NCI-H146 treated with DMSO at 0.1 percent for 48 hours (cell line): ENCODE results near the gene NRXN2.

Experiments
- DNase-seq: peaks from one replicate; lab custom pipeline; 2025; ENCODE audit not compliant: unreplicated experiment; lab: John Stamatoyannopoulos, UW

Gene NRXN2

DNA sequence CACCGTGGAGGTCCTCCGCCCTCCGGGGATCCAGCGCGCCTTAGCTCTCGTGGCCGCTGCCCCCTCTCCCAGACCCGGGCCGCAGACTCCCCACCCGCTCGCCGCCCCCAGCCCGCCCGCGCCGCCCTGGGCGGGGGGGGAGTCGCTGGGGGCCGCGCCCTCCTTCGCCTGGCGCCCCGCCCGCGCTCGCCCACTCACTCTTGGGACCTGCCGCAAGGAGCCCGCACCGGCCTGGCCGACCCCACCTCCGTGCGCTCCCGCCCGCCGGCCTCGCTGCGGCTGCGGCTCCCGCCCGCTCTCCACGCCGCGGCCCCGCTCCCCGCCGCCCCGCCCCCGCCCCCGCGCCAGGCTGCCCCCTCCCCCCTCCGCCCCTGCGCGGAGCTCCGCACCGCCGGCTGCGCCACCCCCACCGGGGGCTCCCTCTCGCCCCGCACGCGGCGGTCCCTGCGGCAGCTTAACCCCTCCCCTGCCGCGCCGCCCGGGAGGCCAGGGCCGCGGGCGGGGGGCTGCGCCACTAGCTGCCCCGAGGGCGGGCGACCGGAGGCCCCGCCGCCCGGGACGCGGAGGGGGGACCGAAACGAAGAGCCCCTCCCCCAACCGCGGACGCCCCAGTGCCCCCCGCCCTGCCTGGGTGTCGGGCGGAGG, 21.7 kb upstream of the NRXN2 start:
- DNase-seq = no peak

DNA sequence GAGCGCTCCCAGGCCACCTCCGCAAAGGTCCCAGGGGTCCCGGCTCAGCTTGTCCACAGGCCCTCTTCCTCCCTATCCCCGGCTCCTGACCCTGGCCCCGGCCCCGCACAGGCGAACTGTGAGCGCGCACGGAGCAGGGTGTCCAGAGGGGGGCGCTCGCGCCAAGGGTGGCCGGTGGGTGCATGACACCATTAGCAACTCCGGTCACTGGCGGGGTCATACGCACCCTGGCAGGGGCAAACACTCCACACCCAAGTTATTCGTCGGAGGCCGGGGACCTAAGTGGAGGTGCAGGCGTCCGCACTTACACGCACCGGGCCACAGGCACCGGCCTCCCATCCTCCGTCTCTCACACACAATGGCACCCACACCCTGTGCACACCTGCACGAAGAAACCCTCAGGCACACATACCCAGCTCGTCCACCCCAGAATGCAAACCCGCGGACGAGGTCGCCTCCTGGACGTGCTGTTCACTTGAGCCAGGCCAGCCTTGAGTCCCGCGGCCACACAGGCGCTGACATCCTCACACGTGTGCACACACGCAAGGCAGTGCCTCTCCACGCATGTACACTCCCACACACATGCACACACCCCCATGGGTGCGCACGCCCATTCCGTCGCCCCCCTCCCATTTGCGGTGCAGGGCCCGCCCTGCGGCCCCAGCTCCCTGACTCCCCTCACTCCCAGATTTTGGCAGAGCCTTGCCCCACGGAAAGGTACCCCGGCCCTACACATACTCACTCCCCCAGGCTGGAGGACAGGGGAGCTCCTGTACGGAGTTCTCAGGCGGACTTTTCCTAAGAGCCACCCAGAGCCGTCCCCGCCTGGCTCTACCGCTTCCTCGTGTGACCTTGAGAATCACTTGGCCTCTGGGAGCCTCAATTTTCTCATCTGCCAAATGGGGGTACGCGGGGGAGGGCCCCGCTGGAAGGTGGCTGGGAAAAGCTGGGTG, 20.9 kb upstream of the NRXN2 start, which contains the start of gene RASGRP2:
Gene RASGRP2 (minus strand): TSS at position 552 of the 953 bp plus-strand sequence. CDS start 1,276 bp downstream, outside the sequence.
- DNase-seq = no peak

DNA sequence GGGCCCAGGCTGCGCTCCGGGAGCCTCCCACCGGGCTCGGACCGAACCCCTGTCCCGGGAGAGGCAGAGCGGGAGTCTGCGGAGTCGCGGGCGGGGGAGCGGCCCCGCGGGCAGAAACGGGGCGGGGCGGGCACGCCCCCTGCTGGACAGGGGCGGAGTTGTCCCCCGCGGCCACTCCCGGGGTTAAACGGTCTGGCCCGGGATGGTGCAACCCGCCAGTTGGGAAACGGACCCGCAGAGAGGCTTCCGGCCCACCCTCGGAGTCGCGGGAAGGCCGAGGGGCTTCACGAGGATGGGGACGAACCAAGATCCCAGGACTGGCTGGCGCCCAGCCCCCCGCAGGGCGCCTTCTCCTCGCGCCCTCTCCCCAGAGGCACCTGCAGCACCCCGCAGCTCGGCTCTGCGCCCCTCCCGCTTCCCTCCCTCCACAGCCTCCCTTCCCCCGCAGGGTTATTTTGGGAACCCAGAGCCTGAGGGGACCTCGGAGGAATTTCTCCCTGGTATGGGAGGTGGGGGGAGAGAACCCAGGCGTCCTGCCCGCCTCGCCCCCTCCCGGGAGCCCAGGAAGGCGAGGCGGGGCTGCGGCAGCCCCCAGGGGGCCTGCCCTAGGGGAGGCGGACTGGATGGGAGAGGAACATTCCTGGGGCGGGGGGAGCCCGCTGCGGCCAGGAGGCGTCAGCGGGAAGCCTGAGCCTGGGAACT, 20.0 kb upstream of the NRXN2 start:
- DNase-seq = no peak

DNA sequence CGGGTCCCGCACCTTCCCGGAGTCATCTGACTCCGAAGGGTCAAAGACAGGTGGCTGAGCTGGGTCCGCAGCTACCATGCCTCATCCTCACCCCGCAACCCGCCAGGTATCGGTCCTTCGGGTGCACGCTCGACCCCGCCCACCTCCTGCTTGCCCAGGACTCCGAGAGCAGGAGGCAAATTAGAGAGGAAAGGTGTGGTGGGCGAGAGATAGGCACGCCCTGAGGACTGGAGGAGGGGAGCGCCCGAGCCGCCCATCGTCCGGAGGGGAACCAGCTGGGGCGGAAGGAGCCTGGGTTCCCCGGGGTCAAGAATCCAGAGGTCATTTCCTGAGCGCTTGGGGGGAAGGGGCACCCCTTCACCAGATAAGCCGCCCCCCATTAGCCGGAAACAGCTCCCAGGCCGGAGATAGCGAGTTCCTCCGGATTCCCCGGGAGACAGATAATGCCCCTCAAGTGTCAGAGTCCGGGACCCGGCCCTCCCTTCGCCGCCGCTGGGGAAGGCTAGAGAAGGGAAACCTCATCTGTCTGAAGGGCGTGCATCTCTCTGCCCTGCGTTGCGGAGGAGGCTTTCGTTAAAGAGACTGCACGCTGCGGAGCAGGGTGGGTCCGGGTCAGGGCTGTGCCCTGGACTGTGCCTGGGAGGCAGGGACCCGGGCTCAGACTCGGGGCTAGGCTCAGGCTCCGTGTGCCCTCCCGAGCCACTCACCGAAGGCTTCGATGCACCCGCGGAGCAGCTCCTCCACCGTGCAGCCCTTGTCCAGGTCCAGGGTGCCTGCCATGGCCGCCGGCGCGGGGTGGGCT, 19.3 kb upstream of the NRXN2 start:
- DNase-seq = no peak

DNA sequence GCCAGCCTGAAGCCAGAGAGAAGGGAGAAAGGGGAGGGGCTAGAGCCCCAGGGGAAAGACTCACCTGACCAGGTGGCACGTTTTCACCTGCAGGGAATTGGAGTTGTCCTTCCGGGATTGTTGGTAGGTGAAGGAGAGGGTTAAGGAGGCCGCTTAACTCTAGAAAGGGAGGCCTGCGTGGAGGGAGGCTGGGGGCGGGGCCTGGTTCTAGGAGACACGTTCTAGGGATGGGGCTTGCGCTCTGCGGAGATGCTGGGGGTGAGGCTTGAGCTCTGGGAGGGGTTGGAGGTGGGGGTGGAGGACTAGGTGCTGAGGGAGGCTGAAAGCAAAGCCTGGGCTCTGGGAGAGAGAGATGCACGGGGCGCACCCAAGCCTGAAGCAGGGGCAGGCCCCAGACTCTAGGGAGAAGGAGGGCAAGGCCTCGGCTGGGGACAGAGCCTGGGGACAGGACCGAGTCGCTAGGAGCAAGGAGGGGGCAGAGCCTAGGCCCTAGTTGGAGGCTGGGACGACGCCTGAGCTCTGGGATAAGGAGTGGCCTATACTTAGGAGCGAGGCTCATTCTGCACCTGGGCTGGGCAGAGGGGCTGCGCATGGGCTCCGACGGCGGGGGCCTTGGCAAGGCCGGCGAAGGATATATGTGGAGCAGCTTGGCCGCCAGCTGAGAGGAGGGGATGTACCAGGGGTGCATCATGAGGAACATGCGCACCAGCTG, 18.5 kb upstream of the NRXN2 start:
- DNase-seq = no peak

DNA sequence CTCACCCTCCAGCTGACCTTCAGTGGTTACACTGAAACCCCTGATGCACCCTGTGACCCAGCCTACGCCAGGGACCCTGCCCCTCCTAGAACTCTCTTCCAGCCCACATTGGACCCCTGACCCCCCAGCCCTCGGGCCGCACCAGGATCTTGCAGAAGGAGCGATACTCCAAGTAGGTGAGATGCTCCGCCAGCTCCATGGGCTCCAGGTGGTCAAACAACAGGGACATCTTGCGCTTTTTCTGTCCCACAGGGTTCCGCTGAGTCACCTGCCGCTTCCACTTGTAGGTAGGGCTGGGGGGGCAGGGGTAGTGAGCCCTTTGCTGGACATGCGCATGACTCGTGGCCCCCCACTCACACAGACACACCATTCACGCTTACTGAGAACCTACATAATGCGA, 16.9 kb upstream of the NRXN2 start:
- no peak for DNase-seq

DNA sequence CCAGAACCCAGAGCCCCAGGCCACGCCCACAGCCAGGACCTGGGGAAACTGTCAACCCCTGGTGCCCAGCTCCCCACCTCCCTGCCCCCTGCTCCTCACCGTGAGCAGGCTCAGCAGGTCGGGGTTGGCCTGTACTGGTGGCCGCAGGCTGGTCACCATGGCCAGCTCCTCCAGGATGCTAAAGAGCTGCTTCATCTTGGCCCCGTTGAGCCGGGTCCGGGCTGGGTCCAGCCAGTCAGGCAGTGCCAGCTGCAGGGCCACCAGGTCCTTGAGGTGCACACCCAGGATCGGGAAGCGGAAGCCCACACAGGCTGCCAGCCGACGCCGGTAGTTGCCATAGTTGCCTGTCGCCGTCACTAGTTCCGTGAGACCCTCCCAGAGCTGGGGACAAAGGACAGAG, 13.7 kb upstream of the NRXN2 start:
- no peak for DNase-seq

DNA sequence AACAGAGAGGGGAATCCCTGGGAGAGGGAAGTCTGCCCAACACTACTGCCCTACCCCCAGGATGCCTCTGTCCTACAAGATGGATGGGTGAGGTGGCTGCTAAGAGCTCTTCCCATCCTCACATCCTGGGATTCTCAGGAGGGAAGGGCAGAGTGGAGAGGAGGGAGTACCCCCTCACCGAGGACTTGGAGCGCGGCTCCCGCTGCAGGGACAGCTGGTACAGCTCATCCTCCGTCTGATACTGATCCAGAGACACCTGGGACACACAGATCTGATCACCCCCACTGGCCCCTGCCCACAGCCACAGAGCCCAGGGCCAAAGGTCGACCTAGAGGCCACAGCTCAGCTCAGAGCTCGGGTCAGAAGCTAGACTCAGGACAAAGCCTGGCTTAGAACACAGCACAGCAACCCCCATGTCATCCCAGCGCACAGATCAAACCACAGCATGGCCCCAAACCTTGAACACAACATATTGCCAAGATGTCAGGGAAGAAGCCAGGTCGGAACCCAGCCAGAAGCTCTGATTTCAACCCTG, 12.8 kb upstream of the NRXN2 start:
- DNase-seq = no peak

DNA sequence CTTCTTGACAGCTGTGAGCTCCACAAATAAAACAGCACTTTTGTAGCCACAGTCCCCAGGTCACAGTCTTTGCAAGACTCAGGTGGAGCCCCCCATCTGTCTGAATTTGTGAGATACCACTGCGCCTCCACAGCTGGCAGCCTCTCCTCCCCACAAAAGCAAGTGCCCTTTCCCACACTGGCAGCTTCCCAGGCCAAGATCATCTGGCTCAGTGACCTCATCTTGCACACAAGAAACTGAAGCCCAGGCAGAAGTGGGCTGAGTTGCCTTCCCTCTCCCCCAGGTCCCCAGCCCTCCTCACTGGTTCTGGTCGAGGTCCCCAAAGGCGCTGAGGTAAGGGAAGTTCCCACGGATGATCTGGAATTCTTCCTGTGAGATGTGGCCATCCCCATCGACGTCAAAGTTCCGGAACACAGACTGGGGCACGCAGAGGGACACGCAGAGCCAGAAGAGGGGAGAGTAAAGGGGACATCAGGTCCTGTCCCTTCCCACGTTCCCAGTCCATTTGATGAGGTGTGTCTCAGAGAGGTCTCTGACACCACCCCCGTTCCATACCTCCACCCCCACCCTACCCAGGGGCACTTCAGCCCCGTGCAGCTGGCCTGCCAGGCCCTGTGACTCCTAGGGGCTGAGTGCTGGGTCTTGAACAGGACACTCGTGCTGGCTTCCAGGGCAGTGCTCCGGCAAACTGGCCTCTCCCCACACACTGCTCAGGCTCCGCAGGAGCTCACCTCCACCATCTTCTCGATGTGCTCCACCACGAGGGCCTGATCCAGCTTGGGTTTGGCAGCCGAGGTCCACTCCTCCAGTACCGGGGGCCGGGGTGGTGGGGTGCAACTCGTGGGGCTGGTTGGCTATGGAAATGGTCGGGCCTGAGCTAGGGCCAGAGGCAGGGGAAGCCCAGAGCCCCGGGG, 12.1 kb upstream of the NRXN2 start:
- no peak for DNase-seq

DNA sequence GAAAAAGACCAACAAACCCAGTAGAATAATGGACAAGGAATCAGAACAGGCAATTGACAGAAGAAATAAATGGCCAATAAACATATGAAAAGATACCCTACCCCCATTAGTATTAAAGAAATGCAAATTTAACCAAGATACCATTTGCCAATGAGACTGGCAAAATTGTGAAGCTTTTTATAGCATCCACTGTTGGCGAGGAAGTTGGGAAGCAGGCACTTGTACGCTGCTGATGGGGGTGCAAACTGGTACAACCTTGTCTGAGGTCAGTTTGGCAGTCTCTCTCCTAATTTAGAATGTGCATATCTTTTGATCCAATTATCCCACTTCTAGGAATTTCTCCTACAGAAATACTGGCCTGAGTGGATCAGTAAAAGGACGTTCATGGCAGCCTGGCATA, 8.6 kb upstream of the NRXN2 start:
- no peak for DNase-seq

DNA sequence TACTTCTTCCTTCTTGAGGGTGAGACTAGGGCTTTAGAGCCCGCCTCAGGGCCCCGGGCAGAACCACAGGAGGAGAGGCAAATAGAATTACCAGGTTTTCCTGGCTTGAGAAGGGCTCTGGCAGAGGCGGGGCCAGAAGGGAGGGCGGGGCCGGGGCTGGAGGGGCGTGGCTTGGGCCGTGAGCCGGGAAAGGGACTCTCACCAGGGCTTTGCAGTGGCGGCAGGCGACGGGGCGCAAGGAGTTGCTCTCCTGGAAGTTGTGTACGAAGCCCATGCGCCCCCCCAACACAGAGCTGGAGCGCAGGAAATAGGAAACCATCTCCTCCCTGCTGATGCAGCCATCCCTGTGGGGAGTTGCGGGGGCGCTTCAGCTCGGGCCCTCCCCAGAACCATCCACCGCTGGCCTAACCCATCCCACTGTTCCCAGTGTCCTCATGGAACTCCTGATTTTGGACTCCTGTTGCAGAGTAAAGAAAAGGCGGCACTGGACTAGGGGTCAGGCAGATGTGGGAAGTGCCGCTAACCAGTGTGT, 6.9 kb upstream of the NRXN2 start:
- DNase-seq = no peak

DNA sequence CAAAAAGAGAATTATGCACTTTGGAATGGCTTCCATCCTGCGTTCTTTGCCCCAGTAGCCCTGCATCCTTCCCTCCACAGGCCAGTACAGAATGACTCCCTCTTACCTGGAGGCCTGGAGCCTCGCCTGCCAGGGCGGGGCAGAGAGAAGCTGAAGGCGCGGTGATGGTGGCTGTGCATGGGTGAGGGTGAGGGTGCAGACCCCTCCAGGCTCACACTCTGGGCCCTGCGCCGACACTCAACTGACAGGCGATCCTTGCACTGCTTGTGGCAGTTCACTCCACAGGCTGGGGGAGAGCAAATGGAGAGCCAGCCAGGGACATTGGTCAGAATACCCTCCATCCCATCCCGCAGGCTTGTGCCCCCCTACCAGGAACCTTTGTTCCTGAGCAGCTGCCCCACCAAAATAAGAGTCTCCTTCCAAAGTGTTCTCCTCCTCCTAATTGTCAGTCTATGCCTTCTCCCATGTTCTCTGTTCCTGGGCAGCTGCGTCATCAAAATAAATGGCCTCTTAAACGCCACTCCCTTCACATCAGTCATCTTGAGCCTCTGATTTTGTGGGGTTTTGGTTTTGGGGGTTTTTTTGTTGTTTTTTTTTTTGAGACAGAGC, 5.9 kb upstream of the NRXN2 start:
- no peak for DNase-seq

DNA sequence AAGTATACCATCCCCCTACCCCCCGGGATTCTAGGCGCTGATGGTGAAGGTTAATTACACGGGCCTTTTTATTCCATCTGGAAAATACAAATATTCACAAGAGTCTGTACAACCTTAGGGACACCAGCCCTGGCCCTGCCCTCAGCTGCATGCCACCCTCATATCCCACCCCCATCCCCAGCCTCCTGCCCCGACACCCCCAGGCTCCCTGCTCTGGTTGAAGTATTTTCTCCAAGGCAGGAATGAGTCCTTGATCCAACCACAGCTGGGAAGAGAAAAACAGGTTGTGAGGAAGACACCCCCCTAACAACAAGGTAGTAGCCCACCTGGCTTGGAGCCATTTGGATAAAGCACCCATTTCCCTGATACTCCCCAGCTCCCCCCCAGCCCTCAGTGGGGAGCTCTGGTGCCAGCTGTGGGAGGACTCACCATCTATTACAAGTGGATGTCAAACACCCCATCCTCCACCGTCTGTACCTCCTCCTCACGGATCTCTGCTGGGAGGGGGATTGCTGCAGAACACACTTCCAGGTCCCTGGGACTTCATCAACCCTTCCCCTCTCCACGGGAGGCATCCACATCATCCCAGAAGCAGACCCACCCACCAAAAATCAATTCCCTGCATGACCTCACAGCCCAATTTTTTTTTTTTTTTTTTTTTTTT, 4.0 kb upstream of the NRXN2 start:
- no peak for DNase-seq

DNA sequence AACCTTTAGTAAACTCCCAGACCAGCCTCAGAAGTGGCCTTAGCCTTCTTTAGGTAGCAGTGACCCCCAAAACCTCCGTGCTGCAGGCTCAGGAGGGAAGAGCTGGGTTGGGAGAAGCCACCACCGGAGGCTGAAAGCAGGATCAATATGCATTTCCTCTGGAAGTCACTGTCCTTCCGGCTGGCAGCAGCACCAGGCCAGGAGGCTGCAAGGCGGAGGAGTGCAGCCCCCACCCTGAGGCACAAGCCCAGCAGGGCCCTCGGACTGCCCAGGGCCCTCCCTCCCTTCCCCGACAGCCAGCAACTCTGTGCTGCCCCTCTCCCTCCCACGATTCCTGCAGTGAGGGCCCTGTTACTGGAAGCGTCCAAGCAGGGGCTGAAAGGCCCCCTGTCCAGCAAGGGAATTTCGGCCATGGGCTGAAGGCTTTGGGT, 3.2 kb upstream of the NRXN2 start:
- no peak for DNase-seq

DNA sequence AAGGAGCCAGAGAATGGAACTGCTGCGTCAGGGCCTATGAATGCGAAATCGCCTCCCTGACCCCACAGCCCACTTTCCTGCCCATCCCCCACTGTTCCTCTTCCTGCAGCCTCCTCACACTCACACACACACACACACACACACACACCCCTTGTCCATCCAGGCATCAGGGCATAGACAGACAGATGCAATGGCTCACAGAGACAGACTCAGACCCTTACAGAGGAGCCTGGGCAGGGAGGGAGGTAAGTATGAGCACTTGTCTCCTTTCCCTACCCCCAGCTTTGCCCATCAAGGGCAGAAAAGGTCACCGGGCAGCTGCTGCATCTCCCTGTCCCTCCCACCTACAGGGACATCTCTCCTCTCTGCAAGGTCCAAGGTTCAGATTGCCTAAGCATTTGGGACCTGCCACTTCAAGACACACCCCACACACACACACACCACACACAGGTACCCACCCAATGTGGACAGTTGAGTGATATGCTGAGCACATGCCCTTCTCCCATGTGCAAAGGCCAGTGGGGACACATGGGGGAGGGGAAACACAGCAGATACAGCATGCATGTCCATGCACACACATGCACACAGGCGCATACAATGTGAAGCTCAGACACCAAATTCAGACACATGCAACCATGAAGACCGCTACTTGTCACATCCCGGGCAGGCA, 2.0 kb upstream of the NRXN2 start:
- no peak for DNase-seq

DNA sequence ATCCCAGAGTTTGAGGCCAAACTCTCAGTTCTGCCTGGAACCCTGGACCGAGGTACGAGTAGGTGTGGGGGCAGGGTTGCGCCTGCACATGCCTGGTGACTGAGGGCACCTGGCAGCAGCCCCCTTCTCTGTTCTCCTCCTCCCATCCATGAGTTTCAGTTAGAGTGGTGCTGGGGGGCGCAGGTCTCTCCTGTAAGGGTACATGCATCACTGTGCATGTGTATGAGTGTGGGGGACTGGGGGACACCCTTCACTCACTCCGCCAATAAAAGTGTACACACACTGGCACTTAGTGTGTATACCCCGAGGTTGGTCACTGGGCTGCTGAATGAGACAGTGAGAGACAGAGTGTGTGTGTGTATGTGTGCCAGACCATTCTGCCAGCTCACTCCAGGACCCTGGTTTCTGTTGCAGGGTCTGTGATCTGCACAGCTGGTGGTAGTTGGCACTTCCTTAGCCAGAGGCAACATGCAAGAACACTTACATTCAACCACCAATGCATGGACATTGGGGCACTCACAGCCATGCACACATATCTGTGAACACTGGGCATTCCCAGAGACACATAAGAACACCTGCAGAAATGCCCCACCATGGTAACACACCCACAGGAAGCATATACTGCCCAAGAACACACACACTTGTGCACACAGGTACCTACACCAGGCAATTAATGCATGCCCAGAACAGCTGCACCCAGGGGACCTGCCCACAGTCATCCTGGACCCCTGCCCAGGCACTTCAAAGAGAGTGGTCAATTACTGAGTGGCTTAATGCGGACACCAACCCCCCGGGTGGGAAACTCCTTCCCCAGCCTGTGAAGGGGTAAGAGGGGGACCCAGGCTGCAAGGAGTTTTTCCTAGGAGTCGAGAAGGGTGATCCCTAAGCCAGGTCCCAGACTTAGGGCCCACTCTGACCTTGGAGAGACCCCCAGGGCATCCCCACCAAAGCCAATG, 1.2 kb upstream of the NRXN2 start:
- no peak for DNase-seq
